ENCODE measurements around the gene EXOG.

DNA sequence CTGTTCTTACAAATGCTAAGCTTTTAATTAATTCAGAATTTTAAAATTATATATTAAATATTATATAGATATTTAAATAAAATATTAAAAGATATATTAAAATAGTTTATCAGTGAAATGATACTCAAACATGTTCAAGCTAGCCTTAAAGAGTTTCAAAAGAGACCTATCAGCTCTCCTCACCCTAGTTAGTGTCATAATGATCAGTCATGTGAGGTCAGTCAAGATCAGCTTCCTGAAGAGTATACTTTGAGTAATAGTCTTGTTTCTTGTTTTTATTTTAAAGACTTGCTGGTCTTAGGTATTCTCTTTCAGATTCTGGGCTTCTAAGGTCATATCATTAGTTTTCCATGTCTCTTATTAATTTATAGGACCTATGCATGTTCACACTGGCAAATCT, 14.5 kb downstream of the EXOG start:
- TF ChIP-seq ZNF558 (CRISPR knock-in tag; IDR thresholded peaks at IDR 0.05; ENCODE audit: borderline replicate concordance) (no peak), HCFC1 (IDR thresholded peaks at IDR 0.05; ENCODE audit: low read depth, low read length) (no peak), NFE2L1 (CRISPR knock-in tag; IDR thresholded peaks at IDR 0.05; ENCODE audit: borderline replicate concordance) (no peak)
- TF ChIP-seq, protein P1, sequence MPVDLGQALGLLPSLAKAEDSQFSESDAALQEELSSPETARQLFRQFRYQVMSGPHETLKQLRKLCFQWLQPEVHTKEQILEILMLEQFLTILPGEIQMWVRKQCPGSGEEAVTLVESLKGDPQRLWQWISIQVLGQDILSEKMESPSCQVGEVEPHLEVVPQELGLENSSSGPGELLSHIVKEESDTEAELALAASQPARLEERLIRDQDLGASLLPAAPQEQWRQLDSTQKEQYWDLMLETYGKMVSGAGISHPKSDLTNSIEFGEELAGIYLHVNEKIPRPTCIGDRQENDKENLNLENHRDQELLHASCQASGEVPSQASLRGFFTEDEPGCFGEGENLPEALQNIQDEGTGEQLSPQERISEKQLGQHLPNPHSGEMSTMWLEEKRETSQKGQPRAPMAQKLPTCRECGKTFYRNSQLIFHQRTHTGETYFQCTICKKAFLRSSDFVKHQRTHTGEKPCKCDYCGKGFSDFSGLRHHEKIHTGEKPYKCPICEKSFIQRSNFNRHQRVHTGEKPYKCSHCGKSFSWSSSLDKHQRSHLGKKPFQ (CRISPR knock-in tag; IDR thresholded peaks at IDR 0.05; ENCODE audit: insufficient replicate concordance), result no peak
- TF ChIP-seq, protein P2, sequence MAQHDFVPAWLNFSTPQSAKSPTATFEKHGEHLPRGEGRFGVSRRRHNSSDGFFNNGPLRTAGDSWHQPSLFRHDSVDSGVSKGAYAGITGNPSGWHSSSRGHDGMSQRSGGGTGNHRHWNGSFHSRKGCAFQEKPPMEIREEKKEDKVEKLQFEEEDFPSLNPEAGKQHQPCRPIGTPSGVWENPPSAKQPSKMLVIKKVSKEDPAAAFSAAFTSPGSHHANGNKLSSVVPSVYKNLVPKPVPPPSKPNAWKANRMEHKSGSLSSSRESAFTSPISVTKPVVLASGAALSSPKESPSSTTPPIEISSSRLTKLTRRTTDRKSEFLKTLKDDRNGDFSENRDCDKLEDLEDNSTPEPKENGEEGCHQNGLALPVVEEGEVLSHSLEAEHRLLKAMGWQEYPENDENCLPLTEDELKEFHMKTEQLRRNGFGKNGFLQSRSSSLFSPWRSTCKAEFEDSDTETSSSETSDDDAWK (CRISPR knock-in tag; IDR thresholded peaks at IDR 0.05), result no peak
- TF ChIP-seq, protein P3, sequence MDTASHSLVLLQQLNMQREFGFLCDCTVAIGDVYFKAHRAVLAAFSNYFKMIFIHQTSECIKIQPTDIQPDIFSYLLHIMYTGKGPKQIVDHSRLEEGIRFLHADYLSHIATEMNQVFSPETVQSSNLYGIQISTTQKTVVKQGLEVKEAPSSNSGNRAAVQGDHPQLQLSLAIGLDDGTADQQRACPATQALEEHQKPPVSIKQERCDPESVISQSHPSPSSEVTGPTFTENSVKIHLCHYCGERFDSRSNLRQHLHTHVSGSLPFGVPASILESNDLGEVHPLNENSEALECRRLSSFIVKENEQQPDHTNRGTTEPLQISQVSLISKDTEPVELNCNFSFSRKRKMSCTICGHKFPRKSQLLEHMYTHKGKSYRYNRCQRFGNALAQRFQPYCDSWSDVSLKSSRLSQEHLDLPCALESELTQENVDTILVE (CRISPR knock-in tag; IDR thresholded peaks at IDR 0.05), result no peak
